HG03558 (cell line): ENCODE data around the gene IMPG1.

Source experiments
- ATAC-seq: cut with Tn5 transposase; IDR thresholded peaks from one replicate; pipeline ENCODE4 v1.9.1; 2021; ENCODE audit warnings: moderate number of reproducible peaks; ENCODE audit not compliant: unreplicated experiment; ENCODE audit errors: extremely low read depth

IMPG1 gene

DNA sequence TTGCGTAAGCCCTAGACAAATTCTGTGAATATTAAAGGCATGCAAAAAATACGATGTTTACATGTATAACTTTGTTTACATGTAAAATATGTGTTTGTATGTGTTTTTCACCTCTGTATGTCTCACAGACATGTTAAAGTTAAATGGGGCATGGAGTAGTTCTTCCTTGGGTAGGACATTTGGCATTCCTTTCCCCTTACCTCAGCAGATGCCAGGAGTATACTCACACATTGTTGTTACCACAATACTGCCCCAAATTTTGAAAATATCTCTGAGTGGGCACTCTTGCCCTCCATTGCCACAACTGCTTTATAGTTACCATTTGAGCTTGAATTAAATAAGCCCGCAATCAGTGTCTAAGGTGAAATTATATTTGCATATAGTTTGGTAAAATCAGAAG lies 175.9 kb downstream of the IMPG1 start:
- no peak for ATAC-seq

DNA sequence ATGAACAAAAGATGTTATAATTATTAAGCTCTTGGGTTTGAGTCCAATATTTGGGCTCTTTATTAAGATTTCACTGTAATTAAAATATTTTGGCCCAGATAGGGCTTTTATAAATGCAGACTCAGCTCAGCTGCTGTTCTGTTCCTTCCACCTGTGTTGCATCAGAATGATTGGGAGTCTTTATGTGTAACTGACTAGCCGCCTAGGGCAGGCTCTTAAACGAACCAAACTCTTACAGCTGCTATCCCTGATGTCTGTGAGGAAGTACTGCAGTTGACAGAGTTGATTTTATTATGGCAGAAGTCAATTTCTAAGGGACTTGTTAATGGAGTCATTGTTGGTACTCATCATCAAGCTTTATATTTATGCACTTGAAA lies 178.7 kb downstream of the IMPG1 start:
- ATAC-seq, result no peak

- no peak for ATAC-seq
Measured at GRCh38 chr6:75893058-75893775, 179.2 kb downstream of the IMPG1 start.

DNA sequence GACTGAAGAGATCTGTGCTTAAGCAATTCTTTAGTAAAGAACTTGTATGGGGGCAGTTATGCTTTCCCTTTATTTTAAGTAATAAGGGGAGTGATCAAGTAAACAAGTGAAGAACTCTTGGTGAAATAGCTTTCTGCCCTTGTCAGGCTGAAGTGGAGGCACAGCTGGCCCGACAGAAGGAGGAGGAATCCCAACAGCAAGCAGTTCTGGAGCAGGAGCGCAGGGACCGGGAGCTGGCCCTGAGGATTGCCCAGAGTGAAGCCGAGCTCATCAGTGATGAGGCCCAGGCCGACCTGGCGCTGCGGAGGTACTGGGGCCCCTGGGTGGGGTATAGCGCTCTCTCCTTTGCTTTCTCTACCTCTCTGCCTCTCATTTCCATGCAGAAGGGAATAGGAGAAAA lies 180.1 kb downstream of the IMPG1 start:
- no peak for ATAC-seq

GRCh38 chr6:75884822-75885221 lies 187.6 kb downstream of the IMPG1 start:
- ATAC-seq, result no peak

- ATAC-seq, result no peak
Measured at GRCh38 chr6:75882734-75883133, 189.7 kb downstream of the IMPG1 start.

DNA sequence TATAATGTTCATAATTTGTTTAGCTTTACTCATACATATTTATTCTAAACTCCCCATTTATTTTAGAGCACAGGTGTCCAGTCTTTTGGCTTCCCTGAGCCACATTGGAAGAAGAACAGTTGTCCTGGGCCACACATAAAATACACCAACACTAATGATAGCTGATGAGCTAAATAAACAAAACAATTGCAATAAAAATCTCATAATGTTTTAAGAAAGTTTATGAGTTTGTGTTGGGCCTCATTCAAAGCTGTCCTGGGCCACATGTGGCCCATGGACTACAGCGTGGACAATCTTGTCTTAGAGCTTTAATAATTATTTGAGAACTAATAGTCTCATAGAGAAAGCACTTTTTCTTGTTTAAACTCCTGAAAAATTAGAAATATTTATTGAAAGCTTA lies 192.2 kb downstream of the IMPG1 start:
- no peak for ATAC-seq

DNA sequence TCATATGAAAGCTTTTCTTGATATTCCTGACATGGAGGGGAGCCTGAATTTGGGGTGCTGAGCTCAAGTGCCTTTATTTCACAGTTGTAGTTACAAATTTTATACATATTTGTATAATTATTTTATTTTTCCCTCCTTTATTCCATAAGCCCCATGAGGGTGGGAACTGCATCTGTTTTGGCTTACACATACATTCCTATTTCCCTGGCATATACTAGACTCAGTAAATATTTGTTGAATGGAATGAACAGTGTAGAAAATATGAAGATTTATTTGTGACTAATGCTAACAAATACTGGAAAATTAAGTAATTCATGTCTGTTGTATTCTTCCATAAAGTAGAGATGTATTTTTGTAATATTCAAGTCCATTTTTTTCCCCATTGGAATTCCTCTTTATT lies 196.3 kb downstream of the IMPG1 start:
- no peak for ATAC-seq

DNA sequence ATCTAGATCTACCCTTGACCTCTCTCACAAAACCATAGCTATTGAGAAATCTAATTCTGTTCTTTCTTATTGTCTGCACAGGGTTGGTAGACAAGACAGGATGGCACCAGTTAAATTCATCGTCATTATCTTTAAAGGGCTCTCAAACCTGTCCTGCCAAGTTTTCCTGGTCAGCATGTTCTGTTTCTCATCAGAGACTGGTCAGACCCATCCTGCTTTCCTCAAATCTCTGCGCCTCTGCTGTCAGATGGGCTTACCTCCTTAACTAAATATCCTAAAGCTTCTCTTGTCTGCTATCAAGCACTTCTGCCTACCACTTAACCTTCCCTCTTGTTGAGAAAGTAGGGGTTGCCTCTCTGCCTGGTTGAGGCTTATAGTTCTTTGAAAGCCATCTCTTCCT lies 198.2 kb downstream of the IMPG1 start:
- no peak for ATAC-seq
